B cell (primary cell): ENCODE results near the gene CKMT1B. TPM values are rescaled to one million over a fixed set of nuclear protein-coding genes. Genes with fewer than 3 reads are reported as not detected.

Experiments
- ATAC-seq: fragments of 200-7000 bp; cut with Tn5 transposase; one replicate; pipeline ENCODE4 v1.10.0; 2021; ENCODE audit warnings: low read depth, mild to moderate bottlenecking, moderate number of reproducible peaks, moderate library complexity
- CTCF ChIA-PET: fragments of 350-600 bp; sonication (Branson Sonifier 250); formaldehyde crosslinking; loops from one replicate; lab custom pipeline; 2021; ENCODE audit warnings: antibody characterized with exemption, inconsistent platforms; lab: Charles Lee
- POLR2A ChIA-PET: fragments of 350-600 bp; sonication (Branson Sonifier 250); formaldehyde crosslinking; loops from one replicate; lab custom pipeline; 2021; ENCODE audit warnings: antibody characterized with exemption; lab: Charles Lee
- DNase-seq: peaks from one replicate; pipeline ENCODE4 v3.0.0; 2013
- H2AFZ ChIP-seq: 2 replicates; pipeline ENCODE4 v1.6.1; 2012; ENCODE audit warnings: mild to moderate bottlenecking, low read depth, low read length; ENCODE audit not compliant: insufficient read depth, poor library complexity, severe bottlenecking
- H3K27ac ChIP-seq, 2 donors: 1 replicate in 1 of 2; 2 replicates in 1 of 2; pipeline ENCODE4 v1.5.1; 2012 to 2013; ENCODE audit warnings: low read length in 2 of 2, mild to moderate bottlenecking in 2 of 2, moderate library complexity in 1 of 2
- H3K27me3 ChIP-seq, 4 experiments: fragments of 200-600 bp in 1 of 4; sonication (generic) in 1 of 4; replicated peaks in 1 of 4; 1 replicate in 2 of 4; 2 replicates in 2 of 4; pipeline versions ENCODE4 v1.6.1 to v1.7.0; 2013 to 2016; ENCODE audit warnings: low read length in 3 of 4, mild to moderate bottlenecking in 2 of 4, mixed read lengths in 1 of 4, moderate library complexity in 1 of 4; ENCODE audit not compliant: insufficient read depth in 4 of 4, control insufficient read depth in 3 of 4; ENCODE audit errors: control extremely low read depth in 1 of 4
- H3K36me3 ChIP-seq, 2 experiments: replicated peaks in 1 of 2; 1 replicate in 1 of 2; 2 replicates in 1 of 2; pipeline versions ENCODE4 v1.6.1 to v1.7.1; 2013; ENCODE audit warnings: low read length in 1 of 2; ENCODE audit not compliant: insufficient read depth in 2 of 2, control insufficient read depth in 1 of 2; ENCODE audit errors: control extremely low read depth in 1 of 2, extremely low read depth in 1 of 2
- H3K4me1 ChIP-seq, 2 donors: fragments of 200-600 bp in 1 of 2; sonication (generic) in 1 of 2; 1 replicate in 1 of 2; 2 replicates in 1 of 2; pipeline versions ENCODE4 v1.5.1 to v1.6.1; 2013 to 2017; ENCODE audit warnings: low read length in 2 of 2; ENCODE audit not compliant: control insufficient read depth in 2 of 2, insufficient read depth in 2 of 2
- H3K4me2 ChIP-seq: replicated peaks from 2 replicates; pipeline ENCODE3; 2012; ENCODE audit warnings: mild to moderate bottlenecking, low read depth, low read length; ENCODE audit not compliant: poor library complexity, severe bottlenecking
- H3K4me3 ChIP-seq, 5 experiments: fragments of 200-600 bp in 1 of 5; sonication (generic) in 1 of 5; 1 replicate in 3 of 5; 2 replicates in 2 of 5; pipeline versions ENCODE4 v1.5.1 to v1.7.0; 2011 to 2016; ENCODE audit warnings: low read length in 4 of 5, mild to moderate bottlenecking in 4 of 5, low read depth in 2 of 5, control low read depth in 1 of 5, moderate library complexity in 1 of 5; ENCODE audit not compliant: insufficient read depth in 1 of 5; ENCODE audit errors: control extremely low read depth in 1 of 5, extremely low read depth in 1 of 5
- H3K79me2 ChIP-seq: fragments of 200-600 bp; sonication (generic); one replicate; pipeline ENCODE4 v1.6.0; 2016; ENCODE audit warnings: low read length; ENCODE audit not compliant: control insufficient read depth, insufficient read depth
- H3K9ac ChIP-seq: fragments of 200-600 bp; sonication (generic); 2 replicates; pipeline ENCODE4 v1.6.1; 2017; ENCODE audit warnings: mild to moderate bottlenecking, low read length, moderate library complexity
- H3K9me3 ChIP-seq, 3 donors: one replicate each; pipeline versions ENCODE4 v1.6.1 to v1.7.1; 2013; ENCODE audit warnings: low read length in 2 of 3; ENCODE audit not compliant: control insufficient read depth in 2 of 3, insufficient read depth in 1 of 3; ENCODE audit errors: control extremely low read depth in 1 of 3
- H4K20me1 ChIP-seq: 2 replicates; pipeline ENCODE4 v1.6.0; 2012; ENCODE audit warnings: mild to moderate bottlenecking, low read length; ENCODE audit not compliant: insufficient read depth, control insufficient read depth, poor library complexity, severe bottlenecking
- H3K27ac Mint-ChIP-seq: one replicate; pipeline ENCODE4 v1.8.0; 2021; ENCODE audit warnings: mixed read lengths
- H3K27me3 Mint-ChIP-seq: one replicate; pipeline ENCODE4 v1.8.0; 2021; ENCODE audit warnings: mixed read lengths
- H3K4me1 Mint-ChIP-seq: one replicate; pipeline ENCODE4 v1.8.0; 2021; ENCODE audit warnings: mixed read lengths
- H3K4me3 Mint-ChIP-seq: one replicate; pipeline ENCODE4 v1.8.0; 2021; ENCODE audit warnings: mixed read lengths
- H3K9me3 Mint-ChIP-seq: one replicate; pipeline ENCODE4 v1.8.0; 2022; ENCODE audit warnings: mixed read lengths; ENCODE audit not compliant: insufficient read depth
- CTCF ChIP-seq: fragments of 200-600 bp; IDR thresholded peaks from one replicate; pipeline ENCODE4 v1.8.0; 2022; ENCODE audit warnings: antibody characterized with exemption, mild to moderate bottlenecking
- EZH2 ChIP-seq: IDR thresholded peaks from 2 replicates; pipeline ENCODE4 v1.6.1; 2012; ENCODE audit warnings: borderline replicate concordance, low read depth, mild to moderate bottlenecking, moderate library complexity, low read length; ENCODE audit not compliant: insufficient read depth, poor library complexity, severe bottlenecking
- WGBS: methylation state at CpG from one replicate; pipeline ENCODE4 v1.1.5; 2013; ENCODE audit warnings: missing lambda C conversion rate; ENCODE audit not compliant: insufficient coverage; 5-methylcytosine and 5-hydroxymethylcytosine counted together
- intact Hi-C: fragments of 100-400 bp; cut with micrococcal nuclease; formaldehyde crosslinking; loops from one replicate; pipeline ENCODE4 v1.10.0; 2022
- polyA plus RNA-seq: library from polyadenylated mRNA; depleted of rRNA; stranded (reverse); fragments of >200 nt; gene quantifications from 2 replicates; pipeline ENCODE4 v1.2.3, GENCODE V29; 2012
- total RNA-seq, 2 donors: library from RNA; stranded (reverse); fragments of 120-200 nt in 1 of 2; gene quantifications; 1 replicate in 1 of 2; 2 replicates in 1 of 2; pipeline versions ENCODE4 v1.2.3 to v1.2.4, GENCODE V29; 2013 to 2022

The CKMT1B gene
- total and polyA plus RNA-seq, 2 donors (not counting 1 experiment from before 2014, with no cell fraction given) = not detected

- Mint-ChIP-seq H3K4me3 (no peak overlapping the region), H3K4me1 (no peaks in the 10 kb centered on the region), H3K27me3 (no peaks in the 10 kb centered on the region), H3K9me3 (no peaks in the 10 kb centered on the region), H3K27ac (no peak overlapping the region)
- Histone ChIP-seq H4K20me1 (no peaks in the 10 kb centered on the region), H3K27ac (no peak overlapping the region), H3K4me2 (no peak overlapping the region), H3K79me2 (no peaks in the 10 kb centered on the region), H3K4me3 (no peak overlapping the region), H3K4me1 (no peaks in the 10 kb centered on the region), H3K36me3 (peaks cover 0 to 4% of the 10 kb centered on the region in 2 experiments), H2AFZ (no peak overlapping the region), H3K27me3 (no peaks in the 10 kb centered on the region), H3K9me3 (peaks cover 0 to 3% (median 2%) of the 10 kb centered on the region in 3 donors), H3K9ac (no peak overlapping the region)
- no peak for DNase-seq
- intact Hi-C loops = no loop called here
- CTCF ChIA-PET = no interaction called here
- no peak for TF ChIP-seq EZH2
- no peak for TF ChIP-seq CTCF
- ATAC-seq = no peak
- no CpG with 5 or more reads among the region's 1 CpG for WGBS
- POLR2A ChIA-PET = no interaction called here
Observed at GRCh38 chr15:43545426-43545825, 48.4 kb upstream of the CKMT1B start.

- H3K36me3 ChIP-seq = peaks cover 3 to 4% of the 10 kb centered on the region in 2 experiments
- Mint-ChIP-seq H3K27ac (no peak overlapping the region), H3K27me3 (no peaks in the 10 kb centered on the region), H3K4me3 (no peak overlapping the region), H3K4me1 (no peaks in the 10 kb centered on the region), H3K9me3 (no peaks in the 10 kb centered on the region)
- no peak overlapping the region for H3K9ac ChIP-seq
- ChIA-PET CTCF (no interaction called here), POLR2A (no interaction called here)
- no peak overlapping the region for H3K4me2 ChIP-seq
- no peaks in the 10 kb centered on the region for H3K79me2 ChIP-seq
- peaks cover 0 to 3% (median 2%) of the 10 kb centered on the region in 3 donors for H3K9me3 ChIP-seq
- H3K4me3 ChIP-seq = no peak overlapping the region
- WGBS = no CpG with 5 or more reads among the region's 2 CpGs
- no peaks in the 10 kb centered on the region for H3K4me1 ChIP-seq
- no peaks in the 10 kb centered on the region for H4K20me1 ChIP-seq
- no peak for DNase-seq
- ATAC-seq = no peak
- intact Hi-C loops = no loop called here
- no peak overlapping the region for H2AFZ ChIP-seq
- H3K27ac ChIP-seq = no peak overlapping the region
- H3K27me3 ChIP-seq = no peaks in the 10 kb centered on the region
- no peak for TF ChIP-seq EZH2
- no peak for TF ChIP-seq CTCF
Observed at GRCh38 chr15:43547539-43547938, 46.3 kb upstream of the CKMT1B start.
